Activated CD8-positive, alpha-beta memory T cell treated with anti-CD3 and anti-CD28 coated beads, Interleukin-2, amount 50 U/mL, for 4 hours (primary cell): Measurements from ENCODE around the gene CCNJL.

Experiments used
- DNase-seq: peaks from one replicate; pipeline ENCODE4 v3.0.0-alpha.2; 2020

Gene CCNJL

DNA sequence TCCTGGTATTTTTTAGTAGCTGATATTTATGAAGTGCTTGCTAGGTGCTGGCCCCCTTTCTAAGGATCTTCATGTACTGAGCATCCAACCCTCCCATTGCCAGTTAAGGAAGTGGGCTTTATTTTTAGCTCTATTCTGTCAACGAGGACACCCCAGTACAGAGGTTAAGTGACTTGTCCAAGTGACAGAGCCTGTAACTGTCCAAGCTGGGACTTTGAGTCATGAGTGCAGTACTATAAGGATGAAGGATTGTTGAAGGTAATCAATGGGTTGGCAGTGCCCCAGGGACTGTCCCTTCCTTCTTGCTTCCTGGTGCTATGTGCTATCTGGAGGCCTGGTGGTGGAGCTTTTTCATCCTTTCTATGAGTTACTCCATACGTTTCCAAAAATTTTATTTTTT, 101.0 kb downstream of the CCNJL start:
- DNase-seq: no peak

GRCh38 chr5:160210606-160211005, 101.8 kb downstream of the CCNJL start:
- no peak for DNase-seq

- DNase-seq: no peak
These were observed 102.4 kb downstream of the CCNJL start for GRCh38 chr5:160209917-160210316.

DNA sequence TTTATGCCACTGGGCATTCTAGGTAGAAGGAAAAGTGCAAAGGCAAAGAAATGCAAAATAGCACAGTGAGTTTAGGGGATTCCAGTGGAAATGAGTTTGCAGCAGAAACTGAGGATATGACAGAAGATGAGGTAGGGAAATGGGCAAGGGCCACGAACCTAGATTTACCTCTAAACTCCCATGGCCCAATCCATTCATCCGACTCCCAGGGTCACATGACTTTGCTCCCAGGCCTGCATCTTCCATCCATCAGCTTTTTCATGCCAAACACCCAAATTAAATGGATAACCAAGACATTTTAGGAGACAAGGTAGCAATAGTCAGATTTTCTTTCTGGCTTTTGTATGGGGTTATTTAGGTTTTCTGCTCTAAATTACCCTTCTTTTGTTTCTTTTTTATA, 105.3 kb downstream of the CCNJL start:
- DNase-seq: no peak
